HG03442 (cell line): Measurements from ENCODE around the gene FAM193A.
"Not testable (repeated sequence)": the region's sequence is repeated elsewhere in the genome, so short reads cannot be mapped to it uniquely, and the experiment has no call there.

Experiments
- ATAC-seq: cut with Tn5 transposase; IDR thresholded peaks from one replicate; pipeline ENCODE4 v1.9.1; 2021; ENCODE audit warnings: mild to moderate bottlenecking, moderate library complexity; ENCODE audit not compliant: unreplicated experiment

The FAM193A gene

DNA sequence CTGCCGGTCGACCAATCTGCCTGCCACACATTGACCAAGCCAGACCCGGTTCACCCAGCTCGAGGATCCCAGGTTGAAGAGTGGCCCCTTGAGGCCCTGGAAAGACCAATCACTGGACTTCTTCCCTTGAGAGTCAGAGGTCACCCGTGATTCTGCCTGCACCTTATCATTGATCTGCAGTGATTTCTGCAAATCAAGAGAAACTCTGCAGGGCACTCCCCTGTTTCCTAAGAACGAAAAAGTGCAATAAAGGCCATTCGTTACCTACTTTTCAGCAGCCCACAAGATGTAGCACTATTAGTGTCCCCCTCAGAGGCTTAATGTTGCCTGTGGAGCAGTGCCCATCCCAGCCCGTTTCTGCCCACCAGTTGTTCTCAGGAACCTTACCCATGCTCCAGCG, 22.3 kb upstream of the FAM193A start:
- not testable (repeated sequence) for ATAC-seq

DNA sequence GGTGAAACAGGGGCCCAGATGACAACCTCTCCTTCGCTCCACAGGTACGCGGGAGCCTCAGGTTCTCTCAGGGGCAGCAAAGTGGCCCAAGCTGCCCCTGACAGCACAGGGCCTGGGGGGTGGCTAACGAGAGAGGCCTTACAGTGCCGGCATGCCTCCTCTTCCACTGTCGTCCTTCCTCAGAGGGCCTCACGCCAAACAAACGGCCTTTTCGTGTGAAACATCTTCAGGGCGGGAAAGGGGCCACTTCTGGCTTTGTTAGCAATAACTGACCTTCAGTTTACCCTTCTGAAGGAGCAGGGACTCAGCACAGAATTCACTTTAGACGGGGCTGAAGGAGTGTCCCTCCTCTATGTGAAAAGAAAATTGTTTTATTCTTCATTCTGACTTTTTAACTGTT, 21.5 kb upstream of the FAM193A start:
- ATAC-seq = not testable (repeated sequence)

DNA sequence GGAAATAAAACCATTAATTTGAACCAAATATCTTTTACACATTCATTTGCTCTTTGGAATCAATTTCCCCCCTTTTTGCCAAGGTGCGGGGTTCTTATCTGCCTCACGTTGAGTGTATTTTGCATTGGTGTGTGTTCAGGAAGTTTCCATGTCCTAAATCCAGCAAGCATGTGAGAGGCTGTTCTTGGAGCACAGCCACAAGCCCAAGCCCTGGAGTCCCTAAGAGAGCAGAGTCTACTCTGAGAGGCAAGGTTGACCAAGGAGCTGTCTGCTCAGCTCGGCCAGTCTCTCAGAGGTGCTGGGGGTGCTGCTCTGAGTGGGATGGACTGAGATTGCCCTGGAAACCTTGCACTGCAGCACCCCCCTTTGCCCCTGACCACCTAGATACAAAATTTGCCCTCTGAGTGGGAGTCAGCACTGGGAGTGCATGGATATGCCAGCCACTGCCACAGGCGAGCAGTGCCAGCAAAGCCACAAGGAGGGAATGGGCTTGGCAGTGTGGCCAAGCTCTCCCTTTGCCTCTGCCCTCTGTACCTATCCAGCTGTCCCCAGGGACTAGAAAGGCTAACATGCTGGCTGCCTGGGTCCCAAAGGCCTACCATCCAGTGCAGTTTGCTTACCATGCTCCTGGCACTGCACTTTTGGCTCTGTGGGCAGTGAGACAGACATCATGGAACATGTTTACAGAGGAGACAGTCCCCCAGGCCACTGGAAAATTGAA, 20.5 kb upstream of the FAM193A start:
- no peak for ATAC-seq

DNA sequence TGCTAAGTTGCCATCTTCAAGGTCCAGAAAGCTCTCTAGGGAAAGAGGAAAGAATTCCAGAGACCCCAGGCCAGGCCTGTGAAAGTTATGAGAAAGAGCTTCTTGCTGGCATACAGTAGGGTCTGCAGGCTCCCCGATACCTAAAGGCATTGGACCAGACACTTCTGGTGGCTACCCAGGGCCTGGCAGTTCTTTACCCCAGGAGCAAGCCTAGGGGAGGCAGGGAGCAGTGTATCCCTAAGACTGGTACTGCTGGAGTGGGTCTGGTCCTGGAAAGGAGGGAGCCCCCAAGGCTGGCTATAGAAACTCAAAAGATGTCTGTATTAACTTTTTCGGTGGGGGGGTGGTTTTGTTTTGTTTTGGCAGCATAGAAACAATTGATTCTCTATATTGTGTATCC, 19.8 kb upstream of the FAM193A start:
- no peak for ATAC-seq

DNA sequence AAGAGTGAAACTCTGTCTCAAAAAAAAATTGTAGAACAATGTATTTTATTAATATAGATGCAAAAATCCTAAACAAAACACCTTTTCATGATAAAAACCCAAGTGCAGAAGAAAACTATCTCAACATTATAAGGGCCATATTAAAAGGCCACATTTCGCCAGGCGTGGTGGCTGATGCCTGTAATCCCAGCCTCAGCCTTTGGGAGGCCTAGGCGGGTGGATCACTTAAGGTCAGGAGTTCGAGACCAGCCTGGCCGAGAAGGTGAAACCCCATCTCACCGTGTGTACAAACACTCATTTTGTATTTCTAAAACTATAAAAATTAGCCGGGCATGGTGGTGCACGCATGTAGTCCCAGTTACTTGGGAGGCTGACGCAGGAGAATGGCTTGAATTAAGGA, 9.9 kb upstream of the FAM193A start:
- no peak for ATAC-seq

DNA sequence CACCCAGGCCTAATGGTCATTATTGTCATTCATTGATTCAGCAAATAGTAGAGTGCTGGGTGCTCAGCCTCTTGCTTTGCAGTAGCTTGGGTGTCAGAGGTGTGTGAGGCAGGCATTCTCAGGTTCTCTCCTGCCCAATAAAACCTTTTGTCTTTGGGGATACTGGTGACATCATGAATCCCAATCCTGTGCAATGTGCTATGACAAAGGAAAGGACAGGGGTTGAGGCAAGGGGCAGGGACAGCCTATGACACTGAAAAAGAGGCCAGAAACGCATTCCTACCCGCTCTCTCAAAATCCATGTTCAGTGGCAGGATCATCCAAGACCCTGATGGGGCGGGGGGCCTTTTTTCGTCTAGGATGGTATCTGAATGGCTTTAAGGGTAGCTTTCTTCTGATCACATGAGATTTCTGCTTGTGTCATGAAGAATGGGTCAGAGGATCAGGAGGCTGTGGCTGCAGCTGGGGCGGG, 1.5 kb upstream of the FAM193A start:
- no peak for ATAC-seq

DNA sequence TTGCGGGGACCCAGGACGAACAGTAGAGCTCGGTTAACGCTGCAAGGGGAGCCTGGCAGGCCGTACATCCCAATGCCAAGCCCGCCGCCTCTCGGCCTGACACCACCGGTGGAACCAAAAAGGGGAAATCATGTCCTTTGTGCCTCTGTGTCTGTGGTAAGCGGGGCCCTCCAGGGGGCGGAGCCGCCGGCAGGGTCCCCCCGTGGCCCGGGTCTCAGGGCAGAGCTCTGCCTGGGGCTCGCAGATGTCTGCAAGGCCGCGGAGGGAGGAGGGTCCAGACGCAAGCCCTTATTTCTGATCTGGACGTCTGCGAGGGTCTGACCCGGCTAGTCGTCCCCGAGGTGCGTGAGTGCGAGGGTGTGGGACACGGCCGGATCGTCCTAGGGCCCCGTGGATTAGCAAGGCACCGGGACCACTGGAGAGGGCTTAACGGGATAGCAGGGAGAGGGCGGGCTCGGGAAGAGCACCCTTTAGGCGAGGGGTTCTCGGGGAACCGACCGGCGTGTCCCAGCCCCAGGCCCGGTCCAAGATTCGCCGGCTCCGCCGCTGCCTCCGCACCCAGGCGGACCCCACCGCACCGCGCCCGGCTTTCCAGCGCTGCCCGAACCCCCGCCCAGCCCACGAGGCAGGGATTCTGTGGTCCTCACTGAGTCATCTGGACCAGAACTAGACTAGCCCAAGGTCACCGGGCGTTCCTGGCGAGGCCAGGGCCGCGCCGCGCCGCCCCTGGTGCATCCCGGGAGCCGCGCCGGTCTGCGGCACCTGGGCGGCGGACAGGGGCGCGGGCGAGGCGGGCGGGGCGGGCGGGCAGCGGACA, 863 bp upstream of the FAM193A start:
- no peak for ATAC-seq

DNA sequence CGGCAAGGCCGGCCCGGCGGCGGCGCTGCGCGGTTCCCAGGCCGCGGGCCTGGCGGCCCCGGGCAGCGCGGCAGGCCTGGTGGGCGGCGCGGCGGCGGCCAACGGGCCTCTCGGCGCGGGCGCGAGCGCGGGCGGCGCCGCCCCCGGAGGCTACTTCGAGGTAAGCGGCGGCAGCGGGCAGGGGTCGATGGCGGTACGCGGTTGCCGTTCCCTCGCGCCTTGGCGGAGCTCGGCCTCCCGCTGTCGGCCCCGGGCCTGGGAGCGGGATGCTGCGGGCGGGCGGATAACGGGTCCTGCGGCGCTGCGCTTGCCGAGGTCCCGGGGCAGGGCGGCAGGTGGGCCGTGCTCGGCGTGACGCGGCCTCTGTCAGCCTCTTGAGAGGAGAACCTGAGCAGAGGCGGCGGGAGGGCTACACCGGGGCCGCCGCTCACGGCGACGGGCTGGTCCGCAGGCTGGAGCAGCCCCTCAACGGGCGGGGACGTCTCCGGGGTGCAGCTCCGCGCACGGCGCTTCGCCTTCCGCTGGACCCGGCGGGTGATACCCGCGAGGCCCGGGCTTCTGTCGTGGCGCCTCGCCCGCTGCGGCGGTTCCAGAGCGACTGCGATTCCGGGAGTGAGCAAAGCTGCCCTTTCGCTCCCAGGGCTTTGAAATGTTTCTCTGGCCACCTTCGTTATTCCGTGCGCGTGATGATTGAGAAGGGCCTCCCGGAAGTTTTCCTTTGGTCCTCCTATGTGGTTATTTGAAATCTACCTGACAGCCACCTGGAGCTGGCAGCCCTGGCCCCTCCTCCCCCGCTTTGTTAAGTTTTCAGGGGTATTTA, 774 bp downstream of the FAM193A start:
- peak; percentile 26 for ATAC-seq

DNA sequence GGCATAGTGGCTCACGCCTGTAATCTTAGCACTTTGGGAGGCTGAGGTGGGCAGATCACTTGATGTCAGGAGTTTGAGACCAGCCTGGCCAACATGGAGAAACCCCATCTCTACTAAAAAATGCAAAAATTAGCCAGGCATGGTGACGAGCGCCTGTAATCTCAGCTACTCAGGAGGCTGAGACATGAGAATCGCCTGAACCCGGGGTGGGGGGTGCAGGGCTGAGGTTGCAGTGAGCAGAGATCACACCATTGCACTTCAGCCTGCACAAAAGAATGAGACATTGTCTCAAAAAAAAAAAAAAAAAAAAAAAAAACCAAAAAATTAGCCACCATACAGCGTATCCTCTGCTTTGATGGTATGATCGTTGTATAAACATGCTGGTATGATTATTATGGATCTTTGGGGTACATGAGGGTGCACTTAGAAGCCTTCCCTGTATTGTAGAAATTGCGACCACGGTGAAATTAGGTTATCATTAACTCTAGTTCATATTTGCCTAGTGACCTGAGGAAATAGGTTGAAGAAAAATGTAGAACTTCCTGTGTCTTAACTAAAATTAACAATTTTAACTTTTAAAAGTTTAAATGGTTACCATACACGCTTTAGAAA, 7.2 kb downstream of the FAM193A start:
- not testable (repeated sequence) for ATAC-seq

DNA sequence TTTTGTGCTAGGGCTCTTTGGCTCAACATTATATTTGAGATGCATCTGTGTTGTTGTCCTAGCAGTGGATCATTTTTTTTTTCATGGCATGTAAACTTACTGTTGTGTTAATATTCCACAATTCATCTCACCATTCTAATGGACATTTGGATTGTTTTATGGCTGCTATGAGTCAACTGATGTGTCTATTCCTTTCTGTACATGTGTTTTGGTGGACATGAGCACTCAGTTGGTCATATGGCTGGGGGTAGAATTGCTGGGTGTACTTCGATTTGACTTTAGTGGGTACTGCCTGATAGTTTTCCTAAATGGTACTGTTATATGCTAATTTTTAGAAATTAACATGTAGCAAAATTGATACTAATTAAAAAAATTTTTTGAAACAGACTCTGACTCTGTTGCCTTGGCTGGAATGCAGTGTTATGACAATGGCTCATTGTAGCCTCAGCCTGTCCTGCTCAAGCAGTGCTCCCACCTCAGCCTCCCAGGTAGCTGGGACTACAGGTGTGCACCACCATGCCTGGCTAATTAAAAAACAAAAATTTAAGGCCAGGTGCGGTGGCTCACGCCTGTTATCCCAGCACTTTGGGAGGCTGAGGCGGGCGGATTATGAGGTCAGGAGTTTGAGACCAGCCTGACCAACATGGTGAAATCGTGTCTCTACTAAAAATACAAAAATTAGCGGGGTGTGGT, 9.0 kb downstream of the FAM193A start:
- no peak for ATAC-seq

DNA sequence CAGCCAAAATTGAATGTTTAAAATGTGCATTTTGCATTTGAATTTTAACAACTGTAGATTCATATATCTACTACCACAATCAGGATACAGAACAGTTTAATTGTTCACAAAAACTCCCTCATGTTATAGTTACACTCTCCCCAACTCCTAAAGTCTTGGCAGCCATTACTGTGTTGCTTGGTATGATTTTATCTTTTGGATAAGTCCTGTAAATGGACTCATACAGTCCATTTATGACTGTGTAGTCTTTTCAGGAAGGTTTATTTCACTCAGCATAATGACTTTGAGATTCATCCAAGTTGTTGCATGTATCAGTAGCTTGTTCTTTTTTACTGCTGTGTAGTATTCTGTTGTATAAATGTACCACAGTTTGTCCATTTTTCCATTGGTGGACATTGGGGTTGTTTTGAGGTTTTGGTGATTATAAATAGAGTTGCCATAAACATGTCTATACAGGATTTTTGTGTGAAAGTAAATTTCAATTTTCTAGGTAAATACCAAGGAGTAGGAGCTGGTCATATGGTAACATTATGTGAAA, 9.9 kb downstream of the FAM193A start:
- ATAC-seq = no peak

DNA sequence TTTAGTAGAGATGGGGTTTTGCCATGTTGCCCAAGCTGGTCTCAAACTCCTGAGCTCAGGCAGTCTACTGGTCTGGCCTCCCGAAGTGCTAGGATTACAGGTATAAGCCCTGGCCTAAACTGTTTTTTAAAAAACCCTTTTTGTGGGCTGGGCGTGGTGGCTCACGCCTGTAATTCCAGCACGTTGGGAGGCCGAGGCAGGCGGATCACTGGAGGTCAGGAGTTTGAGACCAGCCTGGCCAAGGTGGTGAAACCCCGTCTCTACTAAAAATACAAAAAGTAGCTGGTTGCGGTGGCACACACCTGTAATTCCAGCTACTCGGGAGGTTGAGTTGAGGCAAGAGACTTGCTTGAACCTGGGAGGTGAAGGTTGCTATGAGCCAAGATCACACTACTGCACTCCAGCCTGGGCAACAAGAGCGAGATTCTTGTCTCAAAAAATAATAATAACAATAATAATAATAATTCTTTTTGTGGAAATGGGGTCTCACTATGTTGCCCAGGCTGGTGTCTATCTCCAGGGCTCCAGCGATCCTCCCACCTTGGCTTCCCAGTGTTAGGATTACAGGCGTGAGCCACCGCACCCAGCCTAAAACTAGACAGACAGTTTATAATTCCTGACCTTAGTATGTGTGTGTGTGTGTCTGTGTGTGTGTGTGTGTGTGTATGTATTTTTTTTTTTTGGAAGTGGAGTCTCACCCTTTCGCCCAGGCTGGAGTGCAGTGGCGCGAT, 10.7 kb downstream of the FAM193A start:
- ATAC-seq = not testable (repeated sequence)

DNA sequence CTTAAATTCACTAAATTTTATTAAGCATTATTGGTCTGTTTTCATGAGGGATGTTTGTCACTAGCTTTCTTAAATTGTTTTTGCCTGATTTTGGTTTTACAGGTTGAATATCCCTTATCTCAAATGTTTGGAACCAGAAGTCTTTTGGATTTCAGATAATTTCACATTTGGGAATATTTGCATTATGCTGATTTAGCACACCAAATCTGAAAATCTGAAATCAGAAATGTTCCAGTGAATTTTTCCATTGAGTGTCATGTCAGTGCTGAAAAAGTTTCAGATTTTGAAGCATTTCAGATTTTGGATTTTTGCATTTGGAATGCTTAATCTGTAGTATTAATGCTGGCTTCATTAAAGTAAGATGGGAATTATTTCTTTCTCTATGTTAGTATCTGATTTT, 14.7 kb downstream of the FAM193A start:
- ATAC-seq = no peak

DNA sequence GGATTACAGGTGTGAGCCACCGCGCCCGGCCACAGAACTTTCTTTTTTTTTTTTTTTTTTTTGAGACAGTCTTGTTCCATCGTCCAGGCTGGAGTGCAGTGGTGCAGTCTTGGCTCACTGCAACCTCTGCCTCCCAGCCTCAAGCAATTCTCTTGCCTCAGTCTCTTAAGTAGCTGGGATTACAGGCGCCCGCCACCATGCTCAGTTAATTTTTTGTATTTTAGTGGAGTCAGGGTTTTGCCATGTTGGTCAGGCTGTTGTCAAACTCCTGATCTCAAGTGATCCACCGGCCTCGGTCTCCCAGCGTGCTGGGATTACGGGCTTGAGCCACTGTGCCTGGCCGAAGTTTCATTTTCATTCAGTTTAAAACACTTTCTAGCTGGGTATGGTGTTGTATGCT, 16.4 kb downstream of the FAM193A start:
- no peak for ATAC-seq

DNA sequence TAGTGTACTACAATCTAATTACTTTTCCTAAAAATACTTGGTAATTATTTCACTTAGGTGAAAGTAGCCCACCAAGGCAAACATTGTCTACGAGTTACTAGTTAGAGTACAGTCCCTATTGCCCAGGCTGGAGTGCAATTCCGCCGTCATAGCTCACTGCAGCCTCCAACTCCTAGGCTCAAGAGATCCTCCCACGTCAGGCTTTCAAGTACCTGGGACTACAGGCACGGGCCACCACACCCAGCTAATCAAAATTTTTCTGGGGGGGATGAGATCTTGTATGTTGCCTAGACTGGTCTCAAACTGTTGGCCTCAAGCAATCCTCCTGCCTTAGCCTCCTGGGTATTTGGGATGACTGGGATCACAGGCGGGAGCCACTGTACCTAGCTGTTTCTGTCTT, 21.9 kb downstream of the FAM193A start:
- ATAC-seq = no peak

DNA sequence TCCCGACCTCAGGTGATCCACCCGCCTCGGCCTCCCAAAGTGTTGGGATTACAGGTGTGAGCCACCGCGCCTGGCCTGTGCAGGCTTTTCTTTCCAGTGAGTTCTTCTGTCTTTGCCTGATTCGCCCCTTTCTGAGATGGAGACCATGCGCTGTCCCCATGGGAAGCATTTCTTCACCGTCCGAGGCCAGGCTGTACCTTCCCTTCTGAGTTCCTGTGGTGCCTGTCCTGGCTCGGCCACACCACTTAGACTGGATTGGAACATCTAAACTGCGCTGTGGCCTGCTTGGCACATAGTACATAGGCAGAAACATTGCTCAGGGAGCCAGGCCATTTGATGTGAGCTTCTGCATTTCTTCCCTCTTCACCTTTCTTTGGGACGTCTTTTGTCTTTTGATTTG, 23.7 kb downstream of the FAM193A start:
- no peak for ATAC-seq

DNA sequence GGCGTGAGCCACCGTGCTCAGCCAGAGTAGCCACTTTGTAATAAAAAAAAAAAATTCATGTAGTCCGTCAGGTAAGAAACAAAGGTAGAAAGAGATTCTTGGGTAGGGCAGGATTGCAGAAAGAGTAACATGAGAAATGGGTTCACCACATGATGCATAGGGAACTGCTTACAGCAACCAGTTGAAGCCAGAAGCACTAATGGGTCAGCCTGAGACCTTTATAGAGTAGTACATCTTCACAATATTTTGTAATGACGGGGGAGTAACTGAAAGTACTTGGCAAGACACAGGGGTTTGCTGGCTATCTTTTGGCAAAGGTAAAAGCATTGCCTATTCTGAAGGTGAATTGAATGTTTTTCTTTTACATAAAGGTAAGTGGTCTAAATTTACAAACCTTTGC, 29.1 kb downstream of the FAM193A start:
- ATAC-seq = no peak

DNA sequence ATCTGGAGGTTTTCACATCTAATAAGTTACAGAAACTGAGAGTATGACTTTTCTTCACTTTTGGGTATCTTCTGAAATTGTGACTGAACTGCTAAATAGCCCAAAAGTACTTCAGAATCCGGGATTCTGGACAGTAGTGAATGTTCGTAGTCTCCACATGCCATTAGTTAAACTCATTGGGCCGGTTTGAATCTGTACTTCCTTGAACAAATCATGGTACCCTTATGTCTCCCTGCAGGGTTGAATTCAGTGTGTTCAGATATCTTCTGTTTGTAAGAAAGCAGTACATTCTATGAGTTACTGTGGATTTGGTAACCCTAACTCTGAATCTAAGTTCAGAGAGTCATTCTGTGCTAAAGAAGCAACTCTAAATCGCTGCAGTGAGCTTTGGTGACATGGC, 33.6 kb downstream of the FAM193A start:
- no peak for ATAC-seq

DNA sequence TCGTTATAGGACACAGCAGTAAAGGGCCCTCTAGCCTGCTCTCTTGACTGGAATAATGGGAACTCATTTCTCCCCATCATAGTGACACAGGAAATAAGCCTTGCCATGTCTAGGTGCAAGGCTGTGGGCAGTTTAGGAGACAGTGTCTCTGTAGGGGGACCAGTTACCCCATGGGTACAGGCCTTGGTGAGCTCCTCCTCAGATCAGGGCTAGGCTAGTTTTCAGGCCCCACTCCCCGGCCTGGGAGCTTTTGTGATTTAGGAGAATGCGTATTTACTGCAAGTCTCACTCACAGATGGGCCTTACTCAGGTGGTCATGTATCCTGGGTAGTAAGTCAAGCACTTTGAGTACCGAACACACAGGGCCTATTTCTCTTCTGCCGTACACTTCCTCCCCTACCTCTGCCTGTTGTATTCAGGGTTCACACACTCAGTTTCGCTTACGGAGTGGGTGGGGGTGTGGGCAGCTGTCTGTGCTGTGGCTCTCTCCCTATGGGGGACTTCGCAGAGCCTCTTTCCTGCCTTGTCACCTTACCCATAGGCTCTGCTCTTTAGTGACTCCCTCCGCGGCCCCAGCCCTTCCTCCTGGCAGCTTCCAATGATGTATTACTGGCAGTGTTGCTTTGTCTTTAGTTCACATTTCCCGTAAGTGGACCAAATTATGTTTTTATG, 34.2 kb downstream of the FAM193A start:
- peak; percentile 57 for ATAC-seq
